ENCODE data around the gene CWC27.

Gene CWC27, protein sequence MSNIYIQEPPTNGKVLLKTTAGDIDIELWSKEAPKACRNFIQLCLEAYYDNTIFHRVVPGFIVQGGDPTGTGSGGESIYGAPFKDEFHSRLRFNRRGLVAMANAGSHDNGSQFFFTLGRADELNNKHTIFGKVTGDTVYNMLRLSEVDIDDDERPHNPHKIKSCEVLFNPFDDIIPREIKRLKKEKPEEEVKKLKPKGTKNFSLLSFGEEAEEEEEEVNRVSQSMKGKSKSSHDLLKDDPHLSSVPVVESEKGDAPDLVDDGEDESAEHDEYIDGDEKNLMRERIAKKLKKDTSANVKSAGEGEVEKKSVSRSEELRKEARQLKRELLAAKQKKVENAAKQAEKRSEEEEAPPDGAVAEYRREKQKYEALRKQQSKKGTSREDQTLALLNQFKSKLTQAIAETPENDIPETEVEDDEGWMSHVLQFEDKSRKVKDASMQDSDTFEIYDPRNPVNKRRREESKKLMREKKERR

DNA sequence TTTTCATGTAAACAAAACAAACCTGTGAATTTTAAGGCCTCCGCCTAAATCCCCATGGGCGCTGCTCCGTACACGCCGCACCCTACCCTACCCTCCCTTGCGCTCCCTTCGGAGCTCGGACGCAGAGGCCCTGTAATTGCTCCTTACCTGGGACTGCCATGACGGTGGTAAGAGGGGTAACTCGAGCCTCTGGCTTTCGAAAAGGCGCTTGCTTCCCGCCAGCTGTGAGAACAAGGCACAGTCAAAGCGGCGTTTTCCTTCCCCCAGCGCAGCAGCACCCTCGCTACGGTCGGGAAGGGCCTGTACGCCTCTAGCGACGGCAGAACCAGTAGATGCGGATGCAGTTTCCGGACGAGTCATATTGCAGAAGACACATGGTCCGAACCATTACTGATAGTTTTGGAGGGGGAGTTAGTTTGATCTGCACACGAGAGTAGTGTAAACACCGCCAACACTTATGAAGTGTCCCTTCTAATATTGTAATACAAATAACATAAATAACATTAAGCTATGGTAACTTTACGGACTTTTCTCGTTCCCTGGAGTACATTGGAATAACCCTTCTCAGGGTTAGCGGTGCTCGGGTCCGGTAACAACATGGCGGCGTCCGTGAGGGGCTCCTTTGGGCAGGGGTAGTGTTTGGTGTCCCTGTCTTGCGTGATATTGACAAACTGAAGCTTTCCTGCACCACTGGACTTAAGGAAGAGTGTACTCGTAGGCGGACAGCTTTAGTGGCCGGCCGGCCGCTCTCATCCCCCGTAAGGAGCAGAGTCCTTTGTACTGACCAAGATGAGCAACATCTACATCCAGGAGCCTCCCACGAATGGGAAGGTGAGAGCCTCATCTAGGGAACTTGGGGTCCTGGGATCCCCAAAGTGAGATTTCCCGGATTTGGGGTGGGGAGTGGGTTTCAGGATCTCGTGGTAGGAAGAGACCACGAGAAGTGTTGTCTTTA lies at the start of gene CWC27, which contains the start of gene SREK1IP1:
TSS of gene CWC27 (plus strand) at position 573 of the 955 bp plus-strand sequence. CDS start at position 790, 217 bp downstream.
TSS of gene SREK1IP1 (minus strand) at position 334 of the 955 bp plus-strand sequence. CDS start at position 160, 174 bp downstream.
- Histone ChIP-seq H3K9me3 (ENCODE audit: control insufficient read depth, insufficient read depth, low read length) (no peaks in the 10 kb centered on the region), H3K4me3 (ENCODE audit: low read depth, low read length) (peak within 1 kb of the TSS; percentile 93), H3K36me3 (ENCODE audit: control insufficient read depth, insufficient read depth, low read length) (peaks cover 36% of the 10 kb centered on the region), H3K27ac (ENCODE audit: low read depth, low read length) (peak within 1 kb of the TSS; percentile 95), H3K4me1 (ENCODE audit: control insufficient read depth, insufficient read depth, low read length) (peaks cover 16% of the 10 kb centered on the region), H3K27me3 (ENCODE audit: control insufficient read depth, insufficient read depth, low read length) (no peaks in the 10 kb centered on the region), H3K9ac (ENCODE audit: low read depth, low read length) (peak within 1 kb of the TSS; percentile 99)

- peaks cover 13% of the 10 kb centered on the region; the same call in 1 of the 2 replicates for H3K4me1 ChIP-seq (ENCODE audit: control insufficient read depth, insufficient read depth, low read length)
- H3K9ac ChIP-seq (ENCODE audit: low read depth, low read length) = no peak overlapping the region
- no peak overlapping the region for H3K4me3 ChIP-seq (ENCODE audit: low read depth, low read length)
- H3K27ac ChIP-seq (ENCODE audit: low read depth, low read length) = peak overlapping the region; percentile 31
- H3K9me3 ChIP-seq (ENCODE audit: control insufficient read depth, insufficient read depth, low read length) = no peaks in the 10 kb centered on the region
- peaks cover 25% of the 10 kb centered on the region for H3K36me3 ChIP-seq (ENCODE audit: control insufficient read depth, insufficient read depth, low read length)
- no peaks in the 10 kb centered on the region for H3K27me3 ChIP-seq (ENCODE audit: control insufficient read depth, insufficient read depth, low read length)
These were observed 46.1 kb upstream of the CWC27 start for GRCh38 chr5:64722588-64722987.

- Histone ChIP-seq H3K4me1 (ENCODE audit: control insufficient read depth, insufficient read depth, low read length) (peaks cover 12% of the 10 kb centered on the region; the same call in 1 of the 2 replicates), H3K27me3 (ENCODE audit: control insufficient read depth, insufficient read depth, low read length) (no peaks in the 10 kb centered on the region), H3K36me3 (ENCODE audit: control insufficient read depth, insufficient read depth, low read length) (peaks cover 23% of the 10 kb centered on the region), H3K27ac (ENCODE audit: low read depth, low read length) (no peak overlapping the region), H3K4me3 (ENCODE audit: low read depth, low read length) (no peak overlapping the region), H3K9ac (ENCODE audit: low read depth, low read length) (no peak overlapping the region), H3K9me3 (ENCODE audit: control insufficient read depth, insufficient read depth, low read length) (no peaks in the 10 kb centered on the region)
These were observed 41.6 kb upstream of the CWC27 start for GRCh38 chr5:64727150-64727549.

GRCh38 chr5:64742411-64742810 lies 26.3 kb upstream of the CWC27 start:
- no peak overlapping the region for H3K4me3 ChIP-seq (ENCODE audit: low read depth, low read length)
- peaks cover 6% of the 10 kb centered on the region; the same call in 1 of the 2 replicates for H3K4me1 ChIP-seq (ENCODE audit: control insufficient read depth, insufficient read depth, low read length)
- no peak overlapping the region for H3K9ac ChIP-seq (ENCODE audit: low read depth, low read length)
- no peaks in the 10 kb centered on the region for H3K27me3 ChIP-seq (ENCODE audit: control insufficient read depth, insufficient read depth, low read length)
- peaks cover 36% of the 10 kb centered on the region for H3K36me3 ChIP-seq (ENCODE audit: control insufficient read depth, insufficient read depth, low read length)
- no peak overlapping the region for H3K27ac ChIP-seq (ENCODE audit: low read depth, low read length)
- no peaks in the 10 kb centered on the region for H3K9me3 ChIP-seq (ENCODE audit: control insufficient read depth, insufficient read depth, low read length)

- Histone ChIP-seq H3K4me3 (ENCODE audit: low read depth, low read length) (no peak overlapping the region), H3K36me3 (ENCODE audit: control insufficient read depth, insufficient read depth, low read length) (peaks cover 32% of the 10 kb centered on the region), H3K9ac (ENCODE audit: low read depth, low read length) (no peak overlapping the region), H3K27me3 (ENCODE audit: control insufficient read depth, insufficient read depth, low read length) (no peaks in the 10 kb centered on the region), H3K9me3 (ENCODE audit: control insufficient read depth, insufficient read depth, low read length) (no peaks in the 10 kb centered on the region), H3K4me1 (ENCODE audit: control insufficient read depth, insufficient read depth, low read length) (peaks cover 6% of the 10 kb centered on the region; the same call in 1 of the 2 replicates), H3K27ac (ENCODE audit: low read depth, low read length) (no peak overlapping the region)
These were observed 25.9 kb upstream of the CWC27 start for GRCh38 chr5:64742821-64743220.

DNA sequence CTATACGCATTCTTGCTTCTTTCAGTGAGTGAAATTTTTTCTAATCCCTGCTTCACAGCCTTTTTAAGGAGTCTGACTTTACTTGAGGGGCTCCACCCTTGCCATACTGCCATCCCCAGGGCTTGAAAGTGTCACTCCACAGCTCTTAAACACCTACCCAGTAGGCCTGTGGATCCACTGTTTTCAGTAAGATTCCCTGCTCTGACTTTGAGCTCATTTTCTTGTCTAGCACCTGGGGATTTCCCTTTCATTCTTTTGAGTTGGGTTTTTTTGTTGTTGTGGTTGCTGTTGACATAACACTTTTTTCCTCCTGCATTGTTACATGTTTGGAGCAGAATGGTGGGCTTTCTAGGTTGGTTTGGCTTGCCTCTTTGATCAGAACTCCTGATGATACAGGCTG lies 23.8 kb upstream of the CWC27 start:
- Histone ChIP-seq H3K36me3 (ENCODE audit: control insufficient read depth, insufficient read depth, low read length) (peaks cover 11% of the 10 kb centered on the region), H3K27ac (ENCODE audit: low read depth, low read length) (peak overlapping the region; percentile 74), H3K4me1 (ENCODE audit: control insufficient read depth, insufficient read depth, low read length) (peaks cover 6% of the 10 kb centered on the region; the same call in 1 of the 2 replicates), H3K4me3 (ENCODE audit: low read depth, low read length) (no peak overlapping the region), H3K9me3 (ENCODE audit: control insufficient read depth, insufficient read depth, low read length) (no peaks in the 10 kb centered on the region), H3K27me3 (ENCODE audit: control insufficient read depth, insufficient read depth, low read length) (no peaks in the 10 kb centered on the region), H3K9ac (ENCODE audit: low read depth, low read length) (no peak overlapping the region)

DNA sequence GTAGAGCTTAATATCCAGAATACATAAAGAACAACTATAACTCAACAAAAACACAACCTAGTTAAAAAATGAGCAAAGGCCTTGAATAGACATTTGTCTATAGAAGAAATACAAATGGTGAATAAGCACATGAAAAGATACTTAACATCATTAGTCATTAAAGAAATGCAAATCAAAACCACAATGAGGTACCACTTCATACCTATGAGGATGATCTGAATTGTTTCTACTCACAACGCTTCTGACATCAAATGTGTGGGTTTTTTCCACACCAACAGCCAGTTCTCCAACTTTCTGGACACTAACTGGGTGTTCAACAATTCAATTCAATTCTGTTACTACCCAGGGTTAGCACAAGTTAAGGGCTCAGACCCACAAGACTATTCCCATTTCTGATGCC lies 22.3 kb upstream of the CWC27 start:
- H3K27ac ChIP-seq (ENCODE audit: low read depth, low read length) = no peak overlapping the region
- H3K27me3 ChIP-seq (ENCODE audit: control insufficient read depth, insufficient read depth, low read length) = no peaks in the 10 kb centered on the region
- H3K36me3 ChIP-seq (ENCODE audit: control insufficient read depth, insufficient read depth, low read length) = 0 out of 2 replicates have a peak, but pooled peaks cover under 1% of the 10 kb centered on the region
- no peak overlapping the region for H3K9ac ChIP-seq (ENCODE audit: low read depth, low read length)
- no peak overlapping the region for H3K4me3 ChIP-seq (ENCODE audit: low read depth, low read length)
- no peaks in the 10 kb centered on the region for H3K9me3 ChIP-seq (ENCODE audit: control insufficient read depth, insufficient read depth, low read length)
- peaks cover 6% of the 10 kb centered on the region; the same call in 1 of the 2 replicates for H3K4me1 ChIP-seq (ENCODE audit: control insufficient read depth, insufficient read depth, low read length)

DNA sequence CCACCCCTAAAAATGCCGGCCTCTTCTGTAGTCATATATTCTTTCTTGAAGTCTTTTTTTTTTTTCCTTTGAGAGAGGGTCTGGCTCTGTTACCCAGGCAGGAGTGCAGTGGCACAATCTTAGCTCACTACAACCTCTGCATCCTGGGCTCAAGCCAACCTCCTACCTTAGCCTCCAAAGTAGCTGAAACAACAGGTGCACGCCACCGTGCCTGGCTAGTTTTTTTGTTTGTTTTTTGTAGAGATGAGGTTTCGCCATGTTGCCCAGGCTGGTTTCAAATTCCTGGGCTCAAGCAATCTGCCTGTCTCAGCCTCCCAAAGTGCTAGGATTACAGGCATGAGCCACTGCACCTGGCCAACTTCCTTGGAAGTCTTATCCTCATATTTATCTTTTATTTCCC lies 19.3 kb upstream of the CWC27 start:
- Histone ChIP-seq H3K4me3 (ENCODE audit: low read depth, low read length) (no peak overlapping the region), H3K4me1 (ENCODE audit: control insufficient read depth, insufficient read depth, low read length) (peaks cover 6% of the 10 kb centered on the region; the same call in 1 of the 2 replicates), H3K9ac (ENCODE audit: low read depth, low read length) (no peak overlapping the region), H3K9me3 (ENCODE audit: control insufficient read depth, insufficient read depth, low read length) (no peaks in the 10 kb centered on the region), H3K27me3 (ENCODE audit: control insufficient read depth, insufficient read depth, low read length) (no peaks in the 10 kb centered on the region), H3K36me3 (ENCODE audit: control insufficient read depth, insufficient read depth, low read length) (peaks cover 18% of the 10 kb centered on the region), H3K27ac (ENCODE audit: low read depth, low read length) (no peak overlapping the region)

DNA sequence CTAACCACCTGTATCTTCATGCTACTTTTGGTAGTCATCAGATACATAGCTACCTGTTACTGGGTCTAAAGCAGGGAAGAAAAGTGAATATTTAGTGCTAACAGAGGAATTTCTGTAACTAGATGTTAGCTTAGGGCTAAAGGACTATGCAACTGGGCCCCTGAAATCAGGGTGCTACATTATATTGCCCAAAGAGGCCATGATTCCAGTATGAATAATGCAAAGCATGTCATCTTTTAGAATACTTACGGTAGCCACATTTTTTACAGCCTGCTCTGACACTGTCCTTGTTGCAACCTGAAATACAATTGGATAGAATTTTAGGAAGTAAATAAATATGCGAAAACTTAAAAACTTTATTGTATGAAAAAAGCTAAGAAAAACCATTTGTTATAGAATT lies 14.7 kb upstream of the CWC27 start:
- H3K4me3 ChIP-seq (ENCODE audit: low read depth, low read length) = no peak overlapping the region
- no peaks in the 10 kb centered on the region for H3K9me3 ChIP-seq (ENCODE audit: control insufficient read depth, insufficient read depth, low read length)
- no peak overlapping the region for H3K27ac ChIP-seq (ENCODE audit: low read depth, low read length)
- peaks cover 19% of the 10 kb centered on the region for H3K36me3 ChIP-seq (ENCODE audit: control insufficient read depth, insufficient read depth, low read length)
- no peaks in the 10 kb centered on the region for H3K27me3 ChIP-seq (ENCODE audit: control insufficient read depth, insufficient read depth, low read length)
- no peaks in the 10 kb centered on the region for H3K4me1 ChIP-seq (ENCODE audit: control insufficient read depth, insufficient read depth, low read length)
- no peak overlapping the region for H3K9ac ChIP-seq (ENCODE audit: low read depth, low read length)

DNA sequence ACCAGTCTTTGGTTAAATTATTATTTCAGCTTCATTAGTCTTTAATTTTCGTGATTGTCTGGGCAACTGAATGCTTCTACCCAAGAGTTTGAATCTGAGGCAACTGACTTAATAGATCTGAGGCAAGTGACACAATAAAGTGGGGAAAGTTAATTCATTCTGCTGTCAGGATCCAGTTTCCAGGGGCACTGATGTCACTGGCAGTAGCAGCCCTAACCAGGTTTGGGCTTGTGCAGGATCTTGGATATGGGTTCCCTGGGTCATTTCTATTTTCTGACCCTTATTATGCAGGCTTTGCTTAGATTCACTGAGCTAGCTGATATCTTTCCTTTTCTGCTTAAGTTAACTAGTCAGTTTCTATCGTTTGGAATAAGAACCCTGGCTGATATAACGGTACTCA lies 9.8 kb upstream of the CWC27 start:
- Histone ChIP-seq H3K4me1 (ENCODE audit: control insufficient read depth, insufficient read depth, low read length) (peaks cover 21% of the 10 kb centered on the region; the same call in 1 of the 2 replicates), H3K27me3 (ENCODE audit: control insufficient read depth, insufficient read depth, low read length) (no peaks in the 10 kb centered on the region), H3K27ac (ENCODE audit: low read depth, low read length) (no peak overlapping the region), H3K9ac (ENCODE audit: low read depth, low read length) (no peak overlapping the region), H3K9me3 (ENCODE audit: control insufficient read depth, insufficient read depth, low read length) (no peaks in the 10 kb centered on the region), H3K4me3 (ENCODE audit: low read depth, low read length) (no peak overlapping the region), H3K36me3 (ENCODE audit: control insufficient read depth, insufficient read depth, low read length) (peaks cover 15% of the 10 kb centered on the region)

All from HUES48 (cell line).